ENCODE measurements around the gene TTC3. TPM values are rescaled to one million over a fixed set of nuclear protein-coding genes. Genes with fewer than 3 reads are reported as not detected.

Gene TTC3
- total RNA-seq, 2 experiments from 2014 or later: 141 to 142 TPM

GRCh38 chr21:37195610-37196009 is 122.6 kb downstream of the TTC3 start:
- no peak overlapping the region for H3K4me3 ChIP-seq (ENCODE audit: low read length)
- H3K36me3 ChIP-seq (ENCODE audit: insufficient read depth, low read length): peaks cover 80% of the 10 kb centered on the region
- H3K27ac ChIP-seq (ENCODE audit: low read depth in 1 of 2, low read length in 2 of 2): no peak overlapping the region
- intact Hi-C loops (cut with DNase I, micrococcal nuclease): no loop called here
- no peaks in the 10 kb centered on the region for H3K9me3 ChIP-seq (ENCODE audit: control insufficient read depth in 1 of 2, insufficient read depth in 1 of 2, low read length in 2 of 2)
- ATAC-seq (ENCODE audit: poor library complexity): no peak
- no peaks in the 10 kb centered on the region for H3K27me3 Mint-ChIP-seq
- H3K4me1 Mint-ChIP-seq (ENCODE audit: low read depth): no peaks in the 10 kb centered on the region
- H3K27me3 ChIP-seq (ENCODE audit: control insufficient read depth in 1 of 2, insufficient read depth in 2 of 2, low read length in 2 of 2): no peaks in the 10 kb centered on the region
- no peaks in the 10 kb centered on the region for H3K9me3 Mint-ChIP-seq
- no peak for DNase-seq
- no peaks in the 10 kb centered on the region for H3K4me1 ChIP-seq (ENCODE audit: insufficient read depth, low read length)
- H3K36me3 Mint-ChIP-seq (ENCODE audit: low read depth): peaks cover 90% of the 10 kb centered on the region
- TF ChIP-seq CTCF (IDR thresholded peaks at IDR 0.05): no peak
- ChIA-PET POLR2A (no interaction called here), CTCF (no interaction called here)
- no peak overlapping the region for H3K4me3 Mint-ChIP-seq
- H3K27ac Mint-ChIP-seq: no peak overlapping the region

GRCh38 chr21:37196847-37197246 is 123.8 kb downstream of the TTC3 start:
- intact Hi-C loops (cut with DNase I, micrococcal nuclease): no loop called here
- H3K9me3 ChIP-seq (ENCODE audit: control insufficient read depth in 1 of 2, insufficient read depth in 1 of 2, low read length in 2 of 2): no peaks in the 10 kb centered on the region
- ChIA-PET POLR2A (no interaction called here), CTCF (no interaction called here)
- H3K27me3 ChIP-seq (ENCODE audit: control insufficient read depth in 1 of 2, insufficient read depth in 2 of 2, low read length in 2 of 2): no peaks in the 10 kb centered on the region
- no peak for TF ChIP-seq CTCF (IDR thresholded peaks at IDR 0.05)
- H3K4me3 ChIP-seq (ENCODE audit: low read length): no peak overlapping the region
- H3K36me3 ChIP-seq (ENCODE audit: insufficient read depth, low read length): peaks cover 84% of the 10 kb centered on the region
- H3K27ac Mint-ChIP-seq: no peak overlapping the region
- H3K9me3 Mint-ChIP-seq: no peaks in the 10 kb centered on the region
- no peaks in the 10 kb centered on the region for H3K27me3 Mint-ChIP-seq
- peaks cover 93% of the 10 kb centered on the region for H3K36me3 Mint-ChIP-seq (ENCODE audit: low read depth)
- ATAC-seq (ENCODE audit: poor library complexity) (no peak), DNase-seq (no peak)
- no peaks in the 10 kb centered on the region for H3K4me1 Mint-ChIP-seq (ENCODE audit: low read depth)
- no peak overlapping the region for H3K27ac ChIP-seq (ENCODE audit: low read depth in 1 of 2, low read length in 2 of 2)
- no peaks in the 10 kb centered on the region for H3K4me1 ChIP-seq (ENCODE audit: insufficient read depth, low read length)
- H3K4me3 Mint-ChIP-seq: no peak overlapping the region

- CTCF ChIA-PET: no interaction called here
- Mint-ChIP-seq H3K27me3 (no peaks in the 10 kb centered on the region), H3K27ac (no peak overlapping the region), H3K36me3 (ENCODE audit: low read depth) (peaks cover 93% of the 10 kb centered on the region), H3K9me3 (no peaks in the 10 kb centered on the region), H3K4me1 (ENCODE audit: low read depth) (no peaks in the 10 kb centered on the region), H3K4me3 (no peak overlapping the region)
- peaks cover 86% of the 10 kb centered on the region for H3K36me3 ChIP-seq (ENCODE audit: insufficient read depth, low read length)
- H3K27ac ChIP-seq (ENCODE audit: low read depth in 1 of 2, low read length in 2 of 2): no peak overlapping the region
- no peaks in the 10 kb centered on the region for H3K9me3 ChIP-seq (ENCODE audit: control insufficient read depth in 1 of 2, insufficient read depth in 1 of 2, low read length in 2 of 2)
- POLR2A ChIA-PET: no interaction called here
- intact Hi-C loops (cut with DNase I, micrococcal nuclease): no loop called here
- no peaks in the 10 kb centered on the region for H3K4me1 ChIP-seq (ENCODE audit: insufficient read depth, low read length)
- DNase-seq (no peak), ATAC-seq (ENCODE audit: poor library complexity) (no peak)
- no peak overlapping the region for H3K4me3 ChIP-seq (ENCODE audit: low read length)
- TF ChIP-seq CTCF (IDR thresholded peaks at IDR 0.05): no peak
- no peaks in the 10 kb centered on the region for H3K27me3 ChIP-seq (ENCODE audit: control insufficient read depth in 1 of 2, insufficient read depth in 2 of 2, low read length in 2 of 2)
These were observed 124.7 kb downstream of the TTC3 start for GRCh38 chr21:37197746-37198145.

Data from CD4-positive, alpha-beta T cell (primary cell).